DND-41 (cell line): ENCODE measurements around the gene SEC24C.

Experiments used
- CTCF ChIP-seq: IDR thresholded peaks from 2 replicates; pipeline ENCODE4 v1.5.1; 2012; ENCODE audit warnings: borderline replicate concordance, low read length, moderate library complexity, mild to moderate bottlenecking; ENCODE audit not compliant: poor library complexity, severe bottlenecking; ENCODE audit errors: extremely low read depth
- EZH2 ChIP-seq: IDR thresholded peaks from 3 replicates; pipeline ENCODE4 v1.6.1; 2012; ENCODE audit warnings: borderline replicate concordance, low read depth, mild to moderate bottlenecking, moderate library complexity, low read length, inconsistent platforms; ENCODE audit not compliant: severe bottlenecking

GRCh38 chr10:73806176-73806950 is 62.2 kb downstream of the SEC24C start:
- no peak for TF ChIP-seq CTCF
- no peak for TF ChIP-seq EZH2
